Trophoblast cell (in vitro differentiated cells and primary cell): ENCODE results near the gene CNGA2.

Source experiments
- DNase-seq, 2 donors: peaks; one replicate each; pipeline ENCODE4 v3.0.0-alpha.2; 2016
- H2AFZ ChIP-seq: 2 replicates; pipeline ENCODE4 v1.6.1; 2013; ENCODE audit warnings: low read length, moderate library complexity, mild to moderate bottlenecking; ENCODE audit not compliant: insufficient read depth, poor library complexity
- H2AK5ac ChIP-seq: 2 replicates; pipeline ENCODE4 v1.6.1; 2013; ENCODE audit warnings: mild to moderate bottlenecking, low read length
- H2BK120ac ChIP-seq: 2 replicates; pipeline ENCODE4 v1.6.1; 2013; ENCODE audit warnings: low read length, mild to moderate bottlenecking, moderate library complexity; ENCODE audit not compliant: insufficient read depth, poor library complexity
- H2BK12ac ChIP-seq: 2 replicates; pipeline ENCODE4 v1.6.1; 2013; ENCODE audit warnings: mild to moderate bottlenecking, low read length, moderate library complexity
- H2BK5ac ChIP-seq: 2 replicates; pipeline ENCODE4 v1.6.1; 2013; ENCODE audit warnings: low read length, low read depth, moderate library complexity, mild to moderate bottlenecking; ENCODE audit not compliant: poor library complexity
- H3K14ac ChIP-seq: 2 replicates; pipeline ENCODE4 v1.6.1; 2013; ENCODE audit warnings: mild to moderate bottlenecking, low read length
- H3K18ac ChIP-seq: 2 replicates; pipeline ENCODE4 v1.6.1; 2013; ENCODE audit warnings: mild to moderate bottlenecking, low read length
- H3K23ac ChIP-seq: 2 replicates; pipeline ENCODE4 v1.6.1; 2013; ENCODE audit warnings: low read length
- H3K27ac ChIP-seq: 2 replicates; pipeline ENCODE4 v1.5.1; 2013; ENCODE audit warnings: low read depth, mild to moderate bottlenecking, inconsistent platforms, low read length, moderate library complexity
- H3K27me3 ChIP-seq: 2 replicates; pipeline ENCODE4 v1.6.1; 2013; ENCODE audit warnings: inconsistent platforms, mild to moderate bottlenecking, low read length, moderate library complexity; ENCODE audit not compliant: insufficient read depth
- H3K36me3 ChIP-seq, 2 experiments: 1 replicate in 1 of 2; 2 replicates in 1 of 2; pipeline ENCODE4 v1.6.1; 2013; ENCODE audit warnings: low read length in 2 of 2, mild to moderate bottlenecking in 2 of 2, moderate library complexity in 1 of 2; ENCODE audit not compliant: insufficient read depth in 2 of 2, control insufficient read depth in 1 of 2
- H3K4ac ChIP-seq: 2 replicates; pipeline ENCODE4 v1.6.1; 2013; ENCODE audit warnings: low read depth, mild to moderate bottlenecking, low read length, moderate library complexity
- H3K4me1 ChIP-seq, 2 experiments: 1 replicate in 1 of 2; 2 replicates in 1 of 2; pipeline ENCODE4 v1.6.1; 2013; ENCODE audit warnings: low read length in 2 of 2, mild to moderate bottlenecking in 2 of 2, moderate library complexity in 1 of 2; ENCODE audit not compliant: insufficient read depth in 2 of 2, control insufficient read depth in 1 of 2
- H3K4me2 ChIP-seq: 2 replicates; pipeline ENCODE4 v1.6.1; 2013; ENCODE audit warnings: inconsistent platforms, mild to moderate bottlenecking, low read length, moderate library complexity
- H3K4me3 ChIP-seq: 2 replicates; pipeline ENCODE4 v1.5.1; 2013; ENCODE audit warnings: mild to moderate bottlenecking, low read depth, low read length, inconsistent platforms
- H3K79me1 ChIP-seq: one replicate; pipeline ENCODE4 v1.6.1; 2013; ENCODE audit warnings: low read length
- H3K79me2 ChIP-seq: 2 replicates; pipeline ENCODE4 v1.6.1; 2013; ENCODE audit warnings: low read length, mild to moderate bottlenecking; ENCODE audit not compliant: control insufficient read depth, insufficient read depth, poor library complexity
- H3K9ac ChIP-seq: 2 replicates; pipeline ENCODE4 v1.6.1; 2013; ENCODE audit warnings: mild to moderate bottlenecking, low read length
- H3K9me3 ChIP-seq: 2 replicates; pipeline ENCODE4 v1.6.1; 2013; ENCODE audit warnings: low read depth, mild to moderate bottlenecking, control low read depth, inconsistent platforms, low read length; ENCODE audit not compliant: insufficient read depth
- H4K12ac ChIP-seq: 2 replicates; pipeline ENCODE4 v1.6.1; 2013; ENCODE audit warnings: low read depth, mild to moderate bottlenecking, low read length, moderate library complexity
- H4K8ac ChIP-seq: 2 replicates; pipeline ENCODE4 v1.6.1; 2013; ENCODE audit warnings: low read depth, mild to moderate bottlenecking, low read length, moderate library complexity
- H4K91ac ChIP-seq: one replicate; pipeline ENCODE4 v1.6.1; 2013; ENCODE audit warnings: low read depth, mild to moderate bottlenecking, low read length, moderate library complexity
- WGBS: extraction: QIAGEN DNeasy Blood & Tissue Kit; methylation state at CpG from one replicate; pipeline ENCODE4 v1.1.7; 2013; ENCODE audit warnings: missing lambda C conversion rate; ENCODE audit not compliant: insufficient read length, insufficient coverage; ENCODE audit errors: extremely low coverage; 5-methylcytosine and 5-hydroxymethylcytosine counted together

Gene CNGA2

GRCh38 chrX:151701071-151701470, 33.5 kb upstream of the CNGA2 start:
- WGBS = no CpG with 5 or more reads among the region's 4 CpGs
- no peak overlapping the region for H2AFZ ChIP-seq
- H4K91ac ChIP-seq = no peak overlapping the region
- no peak overlapping the region for H4K8ac ChIP-seq
- no peak overlapping the region for H2BK120ac ChIP-seq
- no peak overlapping the region for H3K9ac ChIP-seq
- no peak overlapping the region for H3K18ac ChIP-seq
- H4K12ac ChIP-seq = no peak overlapping the region
- H3K9me3 ChIP-seq = no peaks in the 10 kb centered on the region
- no peak overlapping the region for H2AK5ac ChIP-seq
- H3K14ac ChIP-seq = no peak overlapping the region
- no peaks in the 10 kb centered on the region for H3K27me3 ChIP-seq
- H2BK12ac ChIP-seq = no peak overlapping the region
- no peak overlapping the region for H3K27ac ChIP-seq
- no peak overlapping the region for H3K4ac ChIP-seq
- no peak overlapping the region for H3K4me2 ChIP-seq
- no peak overlapping the region for H3K4me3 ChIP-seq
- no peak overlapping the region for H2BK5ac ChIP-seq
- no peaks in the 10 kb centered on the region for H3K79me1 ChIP-seq
- H3K23ac ChIP-seq = no peak overlapping the region
- H3K79me2 ChIP-seq = no peaks in the 10 kb centered on the region
- H3K36me3 ChIP-seq = no peaks in the 10 kb centered on the region
- H3K4me1 ChIP-seq = no peaks in the 10 kb centered on the region
- DNase-seq = no peak

GRCh38 chrX:151701531-151701930, 33.0 kb upstream of the CNGA2 start:
- Histone ChIP-seq H3K9ac (no peak overlapping the region), H2AFZ (no peak overlapping the region), H3K9me3 (no peaks in the 10 kb centered on the region), H3K14ac (no peak overlapping the region), H4K91ac (no peak overlapping the region), H3K4ac (no peak overlapping the region), H4K12ac (no peak overlapping the region), H4K8ac (no peak overlapping the region), H2AK5ac (no peak overlapping the region), H3K23ac (no peak overlapping the region), H3K18ac (no peak overlapping the region), H3K4me3 (no peak overlapping the region), H3K27ac (no peak overlapping the region), H2BK120ac (no peak overlapping the region), H3K4me2 (no peak overlapping the region), H2BK12ac (no peak overlapping the region), H3K4me1 (no peaks in the 10 kb centered on the region), H3K79me2 (no peaks in the 10 kb centered on the region), H2BK5ac (no peak overlapping the region), H3K27me3 (no peaks in the 10 kb centered on the region), H3K79me1 (no peaks in the 10 kb centered on the region), H3K36me3 (no peaks in the 10 kb centered on the region)
- DNase-seq = no peak
- no CpG with 5 or more reads among the region's 7 CpGs for WGBS

GRCh38 chrX:151702026-151702714, 32.4 kb upstream of the CNGA2 start:
- no CpG with 5 or more reads among the region's 9 CpGs for whole genome bisulfite sequencing
- no peak overlapping the region for H3K14ac ChIP-seq
- H4K12ac ChIP-seq = no peak overlapping the region
- no peak overlapping the region for H3K4me2 ChIP-seq
- no peak overlapping the region for H2BK5ac ChIP-seq
- no peaks in the 10 kb centered on the region for H3K9me3 ChIP-seq
- no peaks in the 10 kb centered on the region for H3K4me1 ChIP-seq
- no peak overlapping the region for H3K9ac ChIP-seq
- H4K8ac ChIP-seq = no peak overlapping the region
- H3K4ac ChIP-seq = no peak overlapping the region
- H2AK5ac ChIP-seq = no peak overlapping the region
- H3K27me3 ChIP-seq = no peaks in the 10 kb centered on the region
- no peak overlapping the region for H2BK120ac ChIP-seq
- H2BK12ac ChIP-seq = no peak overlapping the region
- DNase-seq = no peak
- H3K79me1 ChIP-seq = no peaks in the 10 kb centered on the region
- H4K91ac ChIP-seq = no peak overlapping the region
- H2AFZ ChIP-seq = no peak overlapping the region
- H3K18ac ChIP-seq = no peak overlapping the region
- no peak overlapping the region for H3K4me3 ChIP-seq
- H3K79me2 ChIP-seq = no peaks in the 10 kb centered on the region
- no peak overlapping the region for H3K23ac ChIP-seq
- H3K36me3 ChIP-seq = no peaks in the 10 kb centered on the region
- no peak overlapping the region for H3K27ac ChIP-seq

GRCh38 chrX:151702741-151703340, 31.7 kb upstream of the CNGA2 start:
- DNase-seq = no peak
- Histone ChIP-seq H2BK120ac (no peak overlapping the region), H3K9me3 (no peaks in the 10 kb centered on the region)

More at GRCh38 chrX:151702741-151703340, 31.7 kb upstream of the CNGA2 start:
- no peaks in the 10 kb centered on the region for H3K79me2 ChIP-seq
- H3K4me3 ChIP-seq = no peak overlapping the region
- no peak overlapping the region for H3K4ac ChIP-seq
- no peak overlapping the region for H3K14ac ChIP-seq
- H3K18ac ChIP-seq = no peak overlapping the region
- no peak overlapping the region for H2AFZ ChIP-seq
- H4K12ac ChIP-seq = no peak overlapping the region
- H2BK5ac ChIP-seq = no peak overlapping the region
- no peak overlapping the region for H2AK5ac ChIP-seq
- H3K79me1 ChIP-seq = no peaks in the 10 kb centered on the region
- H4K8ac ChIP-seq = no peak overlapping the region
- H3K36me3 ChIP-seq = no peaks in the 10 kb centered on the region
- no peaks in the 10 kb centered on the region for H3K27me3 ChIP-seq
- H3K27ac ChIP-seq = no peak overlapping the region
- no peak overlapping the region for H3K23ac ChIP-seq
- WGBS = no CpG with 5 or more reads among the region's 7 CpGs
- H3K4me2 ChIP-seq = no peak overlapping the region
- no peaks in the 10 kb centered on the region for H3K4me1 ChIP-seq
- no peak overlapping the region for H4K91ac ChIP-seq
- H2BK12ac ChIP-seq = no peak overlapping the region
- no peak overlapping the region for H3K9ac ChIP-seq
